GM21447 (cell line): ENCODE measurements around the gene MPND.

Experiments
- ATAC-seq: cut with Tn5 transposase; IDR thresholded peaks from one replicate; pipeline ENCODE4 v1.9.1; 2021; ENCODE audit not compliant: unreplicated experiment

MPND gene

GRCh38 chr19:4343370-4344307, at the start of gene MPND:
Gene MPND (plus strand): TSS chr19:4343562. CDS start chr19:4343594, 32 bp downstream.
- peak; percentile 41 for ATAC-seq

GRCh38 chr19:4294389-4294788, 49.0 kb upstream of the MPND start:
- no peak for ATAC-seq

- ATAC-seq: no peak
These were observed 47.2 kb upstream of the MPND start for GRCh38 chr19:4295972-4296771.

- ATAC-seq: no peak
These were observed 45.2 kb upstream of the MPND start for GRCh38 chr19:4297901-4298809.

GRCh38 chr19:4298810-4299550, 44.4 kb upstream of the MPND start:
- ATAC-seq: no peak

GRCh38 chr19:4300589-4300988, 42.8 kb upstream of the MPND start:
- no peak for ATAC-seq

GRCh38 chr19:4301590-4302242, 41.6 kb upstream of the MPND start:
- ATAC-seq: no peak

GRCh38 chr19:4302243-4302640, 41.1 kb upstream of the MPND start, which contains the start of gene TMIGD2:
Gene TMIGD2 (minus strand): TSS chr19:4302389. CDS start chr19:4302385, 4 bp downstream.
- ATAC-seq: no peak

- ATAC-seq: no peak
These were observed 39.4 kb upstream of the MPND start for GRCh38 chr19:4303819-4304537.

- ATAC-seq: no peak
These were observed 38.7 kb upstream of the MPND start, which contains the start of gene FSD1 for GRCh38 chr19:4304538-4305256. Gene FSD1 (plus strand): TSS chr19:4304598. CDS start chr19:4304747, 149 bp downstream.

GRCh38 chr19:4305257-4305612, 38.1 kb upstream of the MPND start:
- no peak for ATAC-seq

- ATAC-seq: no peak
These were observed 37.7 kb upstream of the MPND start for GRCh38 chr19:4305659-4306058.

- no peak for ATAC-seq
These were observed 32.9 kb upstream of the MPND start for GRCh38 chr19:4310247-4311121.

GRCh38 chr19:4313847-4314490, 29.4 kb upstream of the MPND start:
- ATAC-seq: no peak

- ATAC-seq: no peak
These were observed 26.4 kb upstream of the MPND start for GRCh38 chr19:4316956-4317355.

GRCh38 chr19:4318460-4318859, 24.9 kb upstream of the MPND start:
- ATAC-seq: no peak
